ACHN (cell line): ENCODE data around the gene IFT80.
"Not testable (repeated sequence)": the region's sequence is repeated elsewhere in the genome, so short reads cannot be mapped to it uniquely, and the experiment has no call there.

Source experiments
- DNase-seq: peaks from one replicate; pipeline ENCODE4 v3.0.0-alpha.2; 2015
- in situ Hi-C: cut with HindIII; loops from 2 replicates; pipeline ENCODE4 v1.10.0; 2017; ENCODE audit warnings: low sequenced_read_pairs, low pct_ligation_motif_present, low pct_unique_long_range_greater_than_20kb

The IFT80 gene

DNA sequence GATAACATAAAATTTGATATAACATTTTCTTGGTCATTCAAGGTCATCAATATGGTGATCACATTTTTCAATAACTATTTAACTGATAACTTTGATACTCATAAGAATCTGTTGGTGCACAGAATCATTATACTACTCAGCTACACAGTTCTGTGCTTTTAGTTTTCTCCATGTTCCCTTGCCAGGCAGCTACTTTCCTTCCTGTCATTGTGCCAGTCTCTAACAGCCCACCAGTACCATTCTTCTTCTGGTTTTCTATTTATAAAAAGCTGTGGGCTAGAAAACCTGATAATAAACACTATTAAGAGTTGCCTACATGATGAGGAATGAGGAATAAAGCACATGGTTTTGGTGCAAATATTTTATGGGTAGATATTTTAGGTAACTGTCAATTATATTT, 96.2 kb downstream of the IFT80 start:
- in situ Hi-C loops: no loop called here
- no peak for DNase-seq

GRCh38 chr3:160296591-160296990, 102.4 kb downstream of the IFT80 start:
- in situ Hi-C loops: no loop called here
- no peak for DNase-seq

DNA sequence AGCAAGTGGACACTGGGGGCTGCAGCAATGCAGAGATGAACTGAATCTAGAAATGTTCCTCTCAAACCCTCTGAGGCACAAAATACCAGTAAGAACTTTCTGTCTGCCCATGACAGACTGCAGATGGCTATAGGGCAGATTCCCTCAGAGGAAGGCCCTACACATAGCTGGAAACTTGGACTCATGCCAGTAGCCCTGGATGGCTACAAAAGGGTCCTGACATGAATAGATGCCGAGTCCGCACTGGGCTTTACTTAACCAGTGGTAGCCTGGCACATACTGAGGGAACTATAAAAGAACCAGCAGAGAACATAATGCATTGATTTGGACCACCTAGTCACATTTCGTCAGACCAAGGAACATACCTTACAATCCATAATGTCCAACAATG, 107.1 kb downstream of the IFT80 start:
- in situ Hi-C loops: no loop called here
- no peak for DNase-seq

DNA sequence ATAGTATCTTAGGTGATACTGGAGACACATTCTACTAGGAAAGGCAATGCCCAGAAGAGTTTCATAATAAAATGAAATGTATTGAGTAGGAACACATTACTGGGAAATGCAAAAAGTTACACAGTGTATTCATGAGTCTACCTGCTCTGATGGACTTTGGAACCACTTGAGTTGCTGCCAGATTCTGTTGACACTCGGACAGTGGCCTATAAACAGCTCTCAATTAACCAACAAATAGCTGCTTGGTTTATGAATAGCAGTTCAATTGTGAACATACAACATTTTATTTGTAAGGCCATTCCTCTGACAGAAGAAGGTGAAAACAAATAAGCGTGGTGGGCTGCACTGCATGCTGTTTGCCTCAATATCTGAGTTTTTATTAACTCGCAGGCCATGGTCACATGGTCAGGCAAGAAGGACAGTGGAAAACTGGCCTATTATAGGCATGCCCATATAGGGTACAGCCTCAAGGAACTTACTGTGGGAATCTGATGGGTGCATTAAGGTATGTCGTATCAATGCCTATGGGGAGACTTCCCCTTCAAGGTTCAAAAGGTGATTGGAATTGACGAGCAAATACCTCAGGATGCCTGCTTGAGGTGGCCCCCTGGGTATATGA, 107.6 kb downstream of the IFT80 start:
- DNase-seq: no peak
- in situ Hi-C loops: no loop called here

GRCh38 chr3:160287666-160288065, 111.4 kb downstream of the IFT80 start:
- no peak for DNase-seq
- in situ Hi-C loops: no loop called here

DNA sequence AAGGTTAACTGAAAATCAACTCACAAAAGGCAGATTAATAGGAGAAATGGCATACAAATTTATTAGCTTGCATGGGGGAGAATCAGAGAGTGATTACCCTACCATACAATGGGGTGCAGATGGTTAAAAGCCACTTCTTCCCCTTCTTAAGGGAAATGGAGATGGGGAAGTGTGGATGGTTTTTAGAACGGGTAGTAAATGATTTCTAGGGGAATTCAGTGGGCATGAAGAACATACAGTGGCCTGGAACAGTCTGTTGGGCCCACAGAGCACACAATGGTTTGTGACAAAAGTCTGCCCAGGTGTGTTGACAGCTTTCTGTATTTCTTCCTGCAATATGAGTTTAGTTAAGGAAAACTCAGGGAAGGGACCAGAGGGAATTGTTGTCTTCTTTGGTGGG, 112.8 kb downstream of the IFT80 start:
- in situ Hi-C loops: no loop called here
- DNase-seq: no peak

- in situ Hi-C loops: no loop called here
- DNase-seq: no peak
Observed at GRCh38 chr3:160280836-160281235, 118.2 kb downstream of the IFT80 start.

DNA sequence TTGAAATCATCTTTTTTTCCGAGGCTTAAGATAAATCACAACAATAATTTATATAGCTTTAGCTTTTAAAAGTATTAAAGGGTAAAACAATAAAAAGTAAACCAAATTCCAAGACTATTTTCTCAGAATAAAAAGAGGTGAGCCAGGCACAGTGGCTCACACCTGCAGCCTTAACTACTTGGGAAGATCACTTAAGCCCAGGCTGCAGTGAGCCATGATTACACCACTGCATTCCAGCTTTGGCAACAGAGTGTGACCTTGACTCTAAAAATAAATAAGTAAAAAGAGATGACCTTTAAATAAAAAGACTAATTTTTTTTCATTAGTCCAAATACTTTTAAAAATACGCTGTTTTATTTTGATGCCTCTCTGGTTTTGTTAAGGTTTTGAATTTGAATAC, 119.4 kb downstream of the IFT80 start:
- in situ Hi-C loops: no loop called here
- DNase-seq: no peak

DNA sequence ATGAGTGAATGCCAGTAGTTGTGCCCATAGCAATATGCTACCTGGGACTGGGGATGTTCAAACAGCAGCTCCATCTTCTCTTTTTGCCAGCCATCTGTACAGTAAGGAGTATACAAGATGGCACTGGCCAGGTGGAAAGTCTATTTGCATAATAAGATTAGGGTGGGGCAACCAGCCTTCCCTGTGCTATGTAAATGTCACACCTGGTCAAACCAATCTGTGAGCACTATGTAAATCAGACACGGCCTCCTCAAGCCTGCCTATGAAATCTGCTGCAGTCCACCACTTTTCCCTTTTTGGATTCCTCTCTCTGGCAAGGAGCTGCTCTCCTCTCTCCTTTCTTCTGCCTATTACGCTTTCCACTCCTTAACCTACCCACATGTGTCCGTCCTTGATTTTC, 120.8 kb downstream of the IFT80 start:
- DNase-seq: no peak
- in situ Hi-C loops: no loop called here

- in situ Hi-C loops: no loop called here
- DNase-seq: no peak
Observed at GRCh38 chr3:160265088-160265487, 133.9 kb downstream of the IFT80 start.

- in situ Hi-C loops: no loop called here
- DNase-seq: no peak
Observed at GRCh38 chr3:160260587-160261270, 138.3 kb downstream of the IFT80 start.

DNA sequence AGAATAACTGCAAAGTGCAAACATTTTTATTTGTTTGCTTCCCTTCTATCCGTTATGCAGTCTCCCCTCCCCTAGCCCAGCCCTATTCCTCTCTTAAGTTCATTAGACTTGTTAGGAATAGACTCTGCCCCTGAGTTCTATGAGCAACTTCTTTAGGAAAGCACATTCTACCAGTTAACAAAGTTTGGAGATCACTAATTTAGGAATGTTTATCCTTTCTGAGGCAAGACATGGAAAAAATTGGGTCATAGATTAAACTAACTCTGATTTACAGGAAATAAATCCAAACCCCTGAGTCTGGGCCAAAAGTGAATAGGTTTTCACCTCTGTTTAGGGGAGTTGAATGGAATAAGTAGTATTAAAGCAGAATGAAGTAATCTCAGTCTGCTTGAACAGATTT, 139.4 kb downstream of the IFT80 start:
- DNase-seq: no peak
- in situ Hi-C loops: no loop called here

DNA sequence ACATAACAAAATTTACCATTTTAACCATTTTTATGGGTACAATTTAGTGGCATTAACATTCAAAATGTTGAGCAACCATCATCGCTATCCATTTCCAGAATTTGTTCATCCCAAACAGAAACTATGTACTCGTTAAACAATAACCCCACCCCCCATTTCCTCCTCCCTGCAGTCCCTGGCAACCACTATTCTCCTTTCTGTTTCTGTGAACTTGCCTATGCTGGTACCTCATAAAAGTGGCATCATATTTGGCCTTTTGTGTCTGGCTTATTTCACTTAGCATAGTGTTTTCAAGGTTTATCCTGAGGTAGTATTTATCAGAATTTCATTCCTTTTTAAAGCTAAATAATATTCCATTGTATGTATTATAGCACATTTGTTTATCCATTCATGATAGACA, 141.4 kb downstream of the IFT80 start:
- in situ Hi-C loops: no loop called here
- DNase-seq: no peak

DNA sequence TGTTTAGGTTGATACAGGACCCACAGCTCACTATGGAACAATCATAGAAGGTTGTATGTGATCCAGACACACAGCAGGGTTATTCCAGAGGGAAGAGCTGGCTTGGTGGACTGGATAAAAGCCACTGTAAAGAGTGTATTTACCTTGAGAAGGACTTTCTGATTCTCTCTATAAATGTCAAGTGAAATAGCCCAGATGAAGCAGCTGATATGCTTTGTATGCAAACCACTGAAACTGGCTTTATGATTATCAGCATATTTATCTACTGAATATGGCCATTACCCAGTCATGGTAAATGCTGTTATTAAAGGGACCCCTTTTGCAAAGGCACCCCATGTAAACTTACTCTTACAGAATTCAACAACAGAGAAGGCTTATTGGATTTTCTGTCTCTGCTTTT, 145.7 kb downstream of the IFT80 start:
- in situ Hi-C loops: no loop called here

DNA sequence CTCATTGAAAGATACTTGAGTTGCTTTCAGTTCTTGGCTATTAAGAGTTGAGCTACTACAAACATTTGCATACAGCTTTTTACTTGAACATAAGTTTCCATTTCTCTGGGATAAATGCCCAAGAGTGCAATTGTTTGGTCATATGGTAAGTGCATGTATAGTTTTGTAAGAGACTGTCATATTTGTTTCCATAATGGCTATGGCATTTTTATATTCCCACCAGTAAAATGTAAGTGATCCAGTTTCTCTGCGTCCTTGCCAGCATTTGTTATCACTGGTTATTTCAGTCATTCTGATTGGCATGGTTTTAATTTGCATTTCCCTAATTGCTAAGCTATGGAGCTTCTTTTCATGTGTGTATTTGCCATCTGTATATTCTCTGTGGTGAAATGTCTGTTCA, 151.3 kb downstream of the IFT80 start:
- in situ Hi-C loops: no loop called here
- DNase-seq: no peak

More for the DNA sequence above, 145.7 kb downstream of the IFT80 start:
- DNase-seq: no peak

DNA sequence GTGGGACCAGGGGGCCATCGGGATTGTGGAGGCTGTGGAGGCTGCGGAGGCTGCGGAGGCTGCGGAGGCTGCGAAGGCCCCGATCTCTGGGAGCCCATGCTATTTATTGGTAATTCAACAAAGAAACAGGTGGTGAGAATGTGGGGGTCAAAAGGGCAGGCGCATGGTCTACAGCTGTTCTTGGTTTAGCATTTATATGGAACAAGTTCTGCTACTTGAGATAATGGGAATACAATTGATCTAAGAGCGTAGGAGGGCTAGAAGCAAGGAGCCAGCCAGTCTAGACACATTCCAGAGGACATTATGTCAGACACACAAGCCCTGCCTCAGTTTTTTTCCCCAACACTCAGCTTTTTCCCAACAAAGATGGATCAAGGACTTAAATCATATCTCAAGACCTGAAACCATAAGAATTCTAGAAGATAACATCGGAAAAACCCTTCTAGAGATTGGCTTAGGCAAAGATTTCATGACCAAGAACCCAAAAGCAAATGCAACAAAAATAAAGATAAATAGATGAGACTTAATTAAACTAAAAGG, 153.7 kb downstream of the IFT80 start:
- in situ Hi-C loops: no loop called here
- DNase-seq: no peak

- in situ Hi-C loops, DNase-seq: not testable (repeated sequence)
Observed at GRCh38 chr3:160240719-160241118, 158.3 kb downstream of the IFT80 start.

- no peak for DNase-seq
- in situ Hi-C loops: no loop called here
Observed at GRCh38 chr3:160232014-160232413, 167.0 kb downstream of the IFT80 start.

- DNase-seq: no peak
- in situ Hi-C loops: no loop called here
Observed at GRCh38 chr3:160227419-160227818, 171.6 kb downstream of the IFT80 start.
